ENCODE measurements around the gene LZIC. TPM values are rescaled to one million over a fixed set of nuclear protein-coding genes. Genes with fewer than 3 reads are reported as not detected.

The LZIC gene
- polyA plus RNA-seq, 1 donor (not counting 4 experiments of a cell fraction or from before 2014, with no cell fraction given) = 22.5 TPM

DNA sequence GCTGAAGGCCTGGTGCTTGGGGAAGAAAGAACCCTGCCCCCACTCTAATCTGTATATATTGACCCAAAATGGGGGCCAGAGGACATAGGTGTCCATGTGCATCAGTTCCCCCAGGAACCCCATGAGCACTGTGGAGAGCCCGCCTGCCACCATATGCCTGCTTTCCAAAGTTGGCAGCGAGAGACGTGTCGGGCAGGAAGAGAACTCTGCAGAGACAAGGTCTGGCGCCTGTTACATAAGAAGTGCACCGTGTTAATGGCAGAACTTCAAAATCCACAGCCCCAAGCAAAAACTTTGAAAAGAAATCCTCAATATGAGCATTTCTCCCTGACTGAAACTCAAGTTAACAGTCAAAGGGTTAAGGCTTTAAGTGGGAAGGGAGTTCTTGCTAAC is 41.1 kb downstream of the LZIC start:
- Histone ChIP-seq H3K9me3 (ENCODE audit: control insufficient read depth, low read depth, low read length) (no peaks in the 10 kb centered on the region), H4K20me1 (ENCODE audit: control insufficient read depth, extremely low read depth, insufficient read depth, low read length) (no peaks in the 10 kb centered on the region), H3K4me3 (ENCODE audit: control insufficient read depth in 2 of 3, extremely low read depth in 1 of 3, insufficient read depth in 2 of 3, low read depth in 1 of 3, low read length in 3 of 3) (peak overlapping the region in 1 of 3 experiments; percentile 27), H3K9me1 (ENCODE audit: control insufficient read depth, extremely low read depth, insufficient read depth, low read length) (no peaks in the 10 kb centered on the region), H3K27me3 (ENCODE audit: control insufficient read depth, extremely low read depth, insufficient read depth, low read length) (no peaks in the 10 kb centered on the region), H3K4me1 (ENCODE audit: control insufficient read depth, extremely low read depth, insufficient read depth, low read length) (peaks cover 52% of the 10 kb centered on the region), H3K27ac (ENCODE audit: control insufficient read depth, insufficient read depth, low read length) (no peak overlapping the region), H3K36me3 (ENCODE audit: control insufficient read depth in 2 of 2, extremely low read depth in 1 of 2, insufficient read depth in 2 of 2, low read length in 2 of 2) (no peaks in the 10 kb centered on the region), H2AFZ (ENCODE audit: control insufficient read depth, low read length) (no peak overlapping the region), H3K4me2 (ENCODE audit: control insufficient read depth, extremely low read depth, insufficient read depth, low read depth, low read length) (peak overlapping the region; percentile 38), H3K79me2 (ENCODE audit: control insufficient read depth, insufficient read depth, low read length) (peaks cover 53% of the 10 kb centered on the region), H3K9ac (ENCODE audit: control insufficient read depth, extremely low read depth, insufficient read depth, low read length) (no peak overlapping the region)
- TF ChIP-seq EZH2 (IDR thresholded peaks at IDR 0.05; ENCODE audit: low read length) = no peak
- TF ChIP-seq, protein P1, sequence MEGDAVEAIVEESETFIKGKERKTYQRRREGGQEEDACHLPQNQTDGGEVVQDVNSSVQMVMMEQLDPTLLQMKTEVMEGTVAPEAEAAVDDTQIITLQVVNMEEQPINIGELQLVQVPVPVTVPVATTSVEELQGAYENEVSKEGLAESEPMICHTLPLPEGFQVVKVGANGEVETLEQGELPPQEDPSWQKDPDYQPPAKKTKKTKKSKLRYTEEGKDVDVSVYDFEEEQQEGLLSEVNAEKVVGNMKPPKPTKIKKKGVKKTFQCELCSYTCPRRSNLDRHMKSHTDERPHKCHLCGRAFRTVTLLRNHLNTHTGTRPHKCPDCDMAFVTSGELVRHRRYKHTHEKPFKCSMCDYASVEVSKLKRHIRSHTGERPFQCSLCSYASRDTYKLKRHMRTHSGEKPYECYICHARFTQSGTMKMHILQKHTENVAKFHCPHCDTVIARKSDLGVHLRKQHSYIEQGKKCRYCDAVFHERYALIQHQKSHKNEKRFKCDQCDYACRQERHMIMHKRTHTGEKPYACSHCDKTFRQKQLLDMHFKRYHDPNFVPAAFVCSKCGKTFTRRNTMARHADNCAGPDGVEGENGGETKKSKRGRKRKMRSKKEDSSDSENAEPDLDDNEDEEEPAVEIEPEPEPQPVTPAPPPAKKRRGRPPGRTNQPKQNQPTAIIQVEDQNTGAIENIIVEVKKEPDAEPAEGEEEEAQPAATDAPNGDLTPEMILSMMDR (optimal IDR thresholded peaks at IDR 0.05 in 1 of 3, IDR thresholded peaks at IDR 0.05 in 1 of 3, conservative IDR thresholded peaks at IDR 0.05 in 1 of 3; ENCODE audit: extremely low read depth in 1 of 3, insufficient read depth in 2 of 3, low read length in 3 of 3) = no peak
- dilution Hi-C loops (cut with MboI; ENCODE audit: extremely low pct_ligation_motif_present, low sequenced_read_pairs) = no loop called here
- DNase-seq (ENCODE audit: low read depth, low spot score) (no peak), FAIRE-seq (peak; percentile 76)

DNA sequence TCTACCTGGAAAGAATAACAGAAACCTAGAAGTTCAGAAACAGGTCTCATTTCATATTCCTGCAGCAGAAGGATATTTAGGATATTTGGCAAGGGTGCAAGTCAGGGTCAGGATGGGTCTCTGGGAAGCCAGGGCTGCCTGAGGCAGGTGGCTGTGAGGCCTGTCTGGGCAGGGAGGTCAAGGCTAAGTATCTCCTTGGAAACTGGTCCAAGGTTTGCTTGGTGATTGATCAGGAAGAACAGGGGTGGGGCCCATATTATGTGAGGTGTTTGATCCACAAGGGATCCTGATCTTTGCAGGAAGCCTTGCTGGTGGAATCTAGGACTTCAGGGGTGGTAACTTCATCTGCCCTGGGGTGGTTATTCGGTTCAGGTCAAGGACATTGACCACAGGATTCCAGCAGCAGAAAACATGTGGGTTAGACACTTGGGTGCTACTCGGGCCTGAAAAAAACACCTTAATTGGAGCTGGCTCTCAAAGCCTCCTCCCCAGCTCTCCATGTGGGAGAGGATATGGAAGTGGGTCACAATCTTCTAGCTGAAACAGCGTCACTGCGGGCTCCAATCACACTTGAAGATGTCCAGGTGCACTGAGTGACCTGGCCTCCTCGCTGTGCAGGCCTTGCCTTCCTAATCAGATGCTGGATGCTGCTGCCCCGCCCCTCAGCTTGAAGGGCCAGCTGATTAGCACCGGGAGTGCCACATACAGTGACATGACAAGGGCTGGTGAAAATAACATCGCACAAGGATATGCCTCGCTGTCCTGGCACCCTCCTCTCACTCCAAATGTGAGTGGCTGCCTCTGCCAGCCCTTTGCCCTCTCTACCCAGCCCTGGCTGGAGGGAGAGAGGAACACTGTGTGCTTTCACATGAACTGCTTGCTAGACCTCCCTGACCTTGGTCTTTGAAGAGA is 41.8 kb downstream of the LZIC start:
- FAIRE-seq (peak; percentile 69), DNase-seq (ENCODE audit: low read depth, low spot score) (no peak)
- H3K27ac ChIP-seq (ENCODE audit: control insufficient read depth, insufficient read depth, low read length) = no peak overlapping the region
- H2AFZ ChIP-seq (ENCODE audit: control insufficient read depth, low read length) = no peak overlapping the region
- H3K4me2 ChIP-seq (ENCODE audit: control insufficient read depth, extremely low read depth, insufficient read depth, low read depth, low read length) = peak overlapping the region; percentile 38
- no peaks in the 10 kb centered on the region for H4K20me1 ChIP-seq (ENCODE audit: control insufficient read depth, extremely low read depth, insufficient read depth, low read length)
- TF ChIP-seq, protein P1 (optimal IDR thresholded peaks at IDR 0.05 in 1 of 3, IDR thresholded peaks at IDR 0.05 in 1 of 3, conservative IDR thresholded peaks at IDR 0.05 in 1 of 3; ENCODE audit: extremely low read depth in 1 of 3, insufficient read depth in 2 of 3, low read length in 3 of 3) = no peak
- TF ChIP-seq EZH2 (IDR thresholded peaks at IDR 0.05; ENCODE audit: low read length) = no peak
- H3K9ac ChIP-seq (ENCODE audit: control insufficient read depth, extremely low read depth, insufficient read depth, low read length) = no peak overlapping the region
- no peaks in the 10 kb centered on the region for H3K9me3 ChIP-seq (ENCODE audit: control insufficient read depth, low read depth, low read length)
- H3K9me1 ChIP-seq (ENCODE audit: control insufficient read depth, extremely low read depth, insufficient read depth, low read length) = no peaks in the 10 kb centered on the region
- H3K4me3 ChIP-seq (ENCODE audit: control insufficient read depth in 2 of 3, extremely low read depth in 1 of 3, insufficient read depth in 2 of 3, low read depth in 1 of 3, low read length in 3 of 3) = no peak overlapping the region
- no peaks in the 10 kb centered on the region for H3K36me3 ChIP-seq (ENCODE audit: control insufficient read depth in 2 of 2, extremely low read depth in 1 of 2, insufficient read depth in 2 of 2, low read length in 2 of 2)
- H3K4me1 ChIP-seq (ENCODE audit: control insufficient read depth, extremely low read depth, insufficient read depth, low read length) = peaks cover 47% of the 10 kb centered on the region
- no peaks in the 10 kb centered on the region for H3K27me3 ChIP-seq (ENCODE audit: control insufficient read depth, extremely low read depth, insufficient read depth, low read length)
- dilution Hi-C loops (cut with MboI; ENCODE audit: extremely low pct_ligation_motif_present, low sequenced_read_pairs) = no loop called here
- peaks cover 47% of the 10 kb centered on the region for H3K79me2 ChIP-seq (ENCODE audit: control insufficient read depth, insufficient read depth, low read length)
